ENCODE data around the gene GPLD1.

GPLD1 gene

DNA sequence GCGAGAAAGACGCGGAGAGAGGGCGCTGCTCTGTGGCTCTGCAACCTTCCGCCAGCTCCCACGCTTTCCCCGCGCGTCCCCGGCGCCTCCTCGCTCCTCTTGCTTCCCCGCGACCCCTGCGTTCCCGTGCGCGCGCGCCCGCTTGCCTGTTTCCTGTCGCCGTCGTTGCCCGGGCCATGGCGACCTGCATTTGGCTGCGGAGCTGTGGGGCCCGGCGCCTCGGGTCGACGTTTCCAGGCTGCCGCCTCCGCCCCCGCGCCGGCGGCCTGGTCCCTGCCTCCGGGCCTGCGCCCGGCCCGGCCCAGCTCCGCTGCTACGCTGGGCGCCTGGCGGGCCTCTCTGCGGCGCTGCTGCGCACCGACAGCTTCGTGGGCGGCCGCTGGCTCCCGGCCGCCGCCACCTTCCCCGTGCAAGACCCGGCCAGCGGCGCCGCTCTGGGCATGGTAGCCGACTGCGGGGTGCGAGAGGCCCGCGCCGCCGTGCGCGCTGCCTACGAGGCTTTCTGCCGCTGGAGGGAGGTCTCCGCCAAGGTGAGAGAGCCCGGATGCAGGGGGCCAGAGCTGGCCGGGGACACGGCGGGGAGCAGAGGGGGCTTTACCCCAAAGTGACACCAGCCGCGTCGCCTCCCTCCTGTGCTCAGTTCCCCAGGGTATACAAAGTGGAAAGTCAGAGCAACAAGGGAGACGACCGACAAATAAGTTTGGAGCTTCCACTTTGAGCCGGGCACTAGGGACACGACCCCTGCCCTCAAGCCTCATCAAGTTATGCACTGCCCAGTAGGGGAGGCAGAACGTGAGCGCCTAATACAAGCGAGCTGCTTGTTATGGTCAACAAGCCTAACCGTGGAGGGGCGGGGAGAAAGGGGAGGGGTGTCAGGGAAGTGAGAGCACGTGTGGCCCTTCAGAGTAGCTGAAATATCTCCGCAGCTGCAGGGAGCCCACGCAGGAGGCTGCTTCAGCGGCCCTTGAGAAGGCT is 5.7 kb upstream of the GPLD1 start, which contains the start of gene ALDH5A1:
Gene ALDH5A1, plus strand, starts transcription at position 149 of the 975 bp plus-strand sequence. Its CDS starts 28 bp downstream, at position 177.
- peak within 1 kb of the TSS; percentile 98 for H2AFZ ChIP-seq (ENCODE audit: low read depth, low read length)
- no peaks in the 10 kb centered on the region for H3K27me3 ChIP-seq (ENCODE audit: insufficient read depth, low read length, poor library complexity)
- peak within 1 kb of the TSS; percentile 56 to 86 for H3K4me3 ChIP-seq (ENCODE audit: low read depth in 1 of 2, low read length in 2 of 2)
- no peaks in the 10 kb centered on the region for H3K9me3 ChIP-seq (ENCODE audit: insufficient read depth, low read length, severe bottlenecking)
- peaks cover 35% of the 10 kb centered on the region for H3K4me1 ChIP-seq (ENCODE audit: insufficient read depth, low read length)
- no peaks in the 10 kb centered on the region for H4K20me1 ChIP-seq (ENCODE audit: insufficient read depth, low read length)
- peak within 1 kb of the TSS; percentile 92 for H3K4me2 ChIP-seq (ENCODE audit: insufficient read depth, low read length)
- H3K27ac ChIP-seq (ENCODE audit: low read length) = peak within 1 kb of the TSS; percentile 77
- peaks cover 13% of the 10 kb centered on the region for H3K36me3 ChIP-seq (ENCODE audit: insufficient read depth, low read length)
- peak within 1 kb of the TSS; percentile 93 for H3K9ac ChIP-seq (ENCODE audit: low read depth, low read length)
- DNase-seq (peak; percentile 86), ATAC-seq (ENCODE audit: insufficient read depth, low read depth) (peak; percentile 78)
- peaks cover 11% of the 10 kb centered on the region for H3K79me2 ChIP-seq (ENCODE audit: insufficient read depth, low read length)
- TF ChIP-seq, protein P1, sequence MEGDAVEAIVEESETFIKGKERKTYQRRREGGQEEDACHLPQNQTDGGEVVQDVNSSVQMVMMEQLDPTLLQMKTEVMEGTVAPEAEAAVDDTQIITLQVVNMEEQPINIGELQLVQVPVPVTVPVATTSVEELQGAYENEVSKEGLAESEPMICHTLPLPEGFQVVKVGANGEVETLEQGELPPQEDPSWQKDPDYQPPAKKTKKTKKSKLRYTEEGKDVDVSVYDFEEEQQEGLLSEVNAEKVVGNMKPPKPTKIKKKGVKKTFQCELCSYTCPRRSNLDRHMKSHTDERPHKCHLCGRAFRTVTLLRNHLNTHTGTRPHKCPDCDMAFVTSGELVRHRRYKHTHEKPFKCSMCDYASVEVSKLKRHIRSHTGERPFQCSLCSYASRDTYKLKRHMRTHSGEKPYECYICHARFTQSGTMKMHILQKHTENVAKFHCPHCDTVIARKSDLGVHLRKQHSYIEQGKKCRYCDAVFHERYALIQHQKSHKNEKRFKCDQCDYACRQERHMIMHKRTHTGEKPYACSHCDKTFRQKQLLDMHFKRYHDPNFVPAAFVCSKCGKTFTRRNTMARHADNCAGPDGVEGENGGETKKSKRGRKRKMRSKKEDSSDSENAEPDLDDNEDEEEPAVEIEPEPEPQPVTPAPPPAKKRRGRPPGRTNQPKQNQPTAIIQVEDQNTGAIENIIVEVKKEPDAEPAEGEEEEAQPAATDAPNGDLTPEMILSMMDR (IDR thresholded peaks at IDR 0.05; ENCODE audit: borderline replicate concordance, extremely low read depth, low read length, poor library complexity, severe bottlenecking) = peak; percentile 63
- no peak for TF ChIP-seq EZH2 (IDR thresholded peaks at IDR 0.05; ENCODE audit: borderline replicate concordance, low read depth, low read length, severe bottlenecking)

DNA sequence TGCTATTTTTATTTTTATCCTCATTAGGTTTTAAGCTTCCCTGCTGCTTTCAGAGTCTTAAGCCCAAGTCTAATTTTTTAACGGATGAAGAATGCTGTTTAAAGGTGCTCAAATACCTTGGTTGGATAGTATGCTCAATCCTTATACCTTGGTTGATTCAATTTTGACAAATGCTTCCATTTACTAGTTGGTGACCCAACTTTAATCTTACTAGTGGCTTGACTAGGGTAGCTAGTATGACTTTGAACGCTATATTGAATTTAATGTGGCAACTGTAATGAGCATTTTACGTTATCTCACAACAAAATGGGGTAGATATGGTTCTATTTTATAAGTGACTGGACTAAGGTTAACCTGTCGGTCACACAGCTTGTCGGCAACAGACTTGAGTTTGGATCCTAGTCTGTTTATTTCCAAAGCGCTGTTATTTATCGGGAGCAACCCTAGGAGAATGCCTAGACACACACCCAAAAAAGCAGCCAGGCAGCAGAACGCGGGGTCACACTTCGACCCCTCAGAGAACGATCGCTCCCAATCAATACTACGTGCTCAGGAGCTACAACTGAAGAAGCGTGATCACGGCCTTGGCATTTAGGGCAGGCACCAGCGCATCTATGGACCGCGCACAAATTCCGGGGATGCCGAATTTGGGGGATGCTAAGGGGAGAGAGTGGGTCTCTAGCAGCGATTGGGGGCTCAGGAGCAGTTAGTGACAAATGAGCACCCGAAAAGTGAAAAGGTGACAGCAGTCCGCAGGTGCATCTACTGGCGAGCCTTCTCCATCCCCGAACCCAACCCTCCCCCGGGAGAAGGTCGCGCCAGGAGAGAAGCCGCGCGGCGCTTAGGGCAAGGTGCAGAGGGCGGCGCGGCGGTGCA is 4.8 kb upstream of the GPLD1 start:
- ATAC-seq (ENCODE audit: insufficient read depth, low read depth) (peak; percentile 15), DNase-seq (no peak)
- H3K79me2 ChIP-seq (ENCODE audit: insufficient read depth, low read length) = peaks cover 11% of the 10 kb centered on the region
- H3K27me3 ChIP-seq (ENCODE audit: insufficient read depth, low read length, poor library complexity) = no peaks in the 10 kb centered on the region
- peak overlapping the region; percentile 98 for H2AFZ ChIP-seq (ENCODE audit: low read depth, low read length)
- H4K20me1 ChIP-seq (ENCODE audit: insufficient read depth, low read length) = no peaks in the 10 kb centered on the region
- H3K9me3 ChIP-seq (ENCODE audit: insufficient read depth, low read length, severe bottlenecking) = no peaks in the 10 kb centered on the region
- H3K27ac ChIP-seq (ENCODE audit: low read length) = peak overlapping the region; percentile 77
- H3K4me2 ChIP-seq (ENCODE audit: insufficient read depth, low read length) = peak overlapping the region; percentile 92
- H3K4me3 ChIP-seq (ENCODE audit: low read depth in 1 of 2, low read length in 2 of 2) = peak overlapping the region; percentile 56 to 86
- peaks cover 13% of the 10 kb centered on the region for H3K36me3 ChIP-seq (ENCODE audit: insufficient read depth, low read length)
- H3K4me1 ChIP-seq (ENCODE audit: insufficient read depth, low read length) = peaks cover 35% of the 10 kb centered on the region
- TF ChIP-seq, protein P1 (IDR thresholded peaks at IDR 0.05; ENCODE audit: borderline replicate concordance, extremely low read depth, low read length, poor library complexity, severe bottlenecking) = peak; percentile 48
- TF ChIP-seq EZH2 (IDR thresholded peaks at IDR 0.05; ENCODE audit: borderline replicate concordance, low read depth, low read length, severe bottlenecking) = no peak
- H3K9ac ChIP-seq (ENCODE audit: low read depth, low read length) = peak overlapping the region; percentile 93

DNA sequence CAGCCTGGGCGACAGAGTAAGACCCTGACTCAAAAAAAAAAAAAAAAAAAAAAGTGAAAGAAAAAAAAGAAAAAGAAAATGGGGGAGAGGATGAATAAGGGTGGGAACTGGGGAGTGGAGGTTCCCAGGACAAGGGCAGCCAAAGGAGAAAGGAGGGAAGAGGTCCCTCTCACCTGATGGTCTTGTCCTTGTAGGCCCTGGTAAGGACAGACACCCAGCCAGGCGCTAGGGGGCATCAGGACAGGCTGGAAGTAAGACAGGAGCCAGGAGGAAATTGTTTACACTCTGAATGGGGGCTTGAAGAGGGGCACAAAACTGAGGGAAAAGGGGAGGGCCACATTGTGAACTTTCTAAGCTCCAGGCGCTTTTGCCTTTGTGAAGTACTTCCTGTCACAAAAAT is 3.1 kb upstream of the GPLD1 start:
- no peak for TF ChIP-seq EZH2 (IDR thresholded peaks at IDR 0.05; ENCODE audit: borderline replicate concordance, low read depth, low read length, severe bottlenecking)
- TF ChIP-seq, protein P1 (IDR thresholded peaks at IDR 0.05; ENCODE audit: borderline replicate concordance, extremely low read depth, low read length, poor library complexity, severe bottlenecking) = peak; percentile 37
- Histone ChIP-seq H2AFZ (ENCODE audit: low read depth, low read length) (no peak overlapping the region), H3K9ac (ENCODE audit: low read depth, low read length) (no peak overlapping the region), H3K4me1 (ENCODE audit: insufficient read depth, low read length) (peaks cover 35% of the 10 kb centered on the region), H3K79me2 (ENCODE audit: insufficient read depth, low read length) (peaks cover 11% of the 10 kb centered on the region), H3K27me3 (ENCODE audit: insufficient read depth, low read length, poor library complexity) (no peaks in the 10 kb centered on the region), H3K4me3 (ENCODE audit: low read depth in 1 of 2, low read length in 2 of 2) (no peak overlapping the region), H3K27ac (ENCODE audit: low read length) (no peak overlapping the region), H4K20me1 (ENCODE audit: insufficient read depth, low read length) (no peaks in the 10 kb centered on the region), H3K9me3 (ENCODE audit: insufficient read depth, low read length, severe bottlenecking) (no peaks in the 10 kb centered on the region), H3K36me3 (ENCODE audit: insufficient read depth, low read length) (peaks cover 10% of the 10 kb centered on the region), H3K4me2 (ENCODE audit: insufficient read depth, low read length) (peak overlapping the region; percentile 16; the same call in 1 of the 2 replicates)
- no peak for ATAC-seq (ENCODE audit: insufficient read depth, low read depth)
- no peak for DNase-seq

All from DND-41 (cell line).